ENCODE results near the gene FAM89B.

GRCh38 chr11:65559951-65560537, 12.3 kb upstream of the FAM89B start:
- no peak for TF ChIP-seq EP300 (IDR thresholded peaks at IDR 0.05)
- TF ChIP-seq POLR2AphosphoS5 (IDR thresholded peaks at IDR 0.05), result no peak
- TF ChIP-seq CTCF (IDR thresholded peaks at IDR 0.05), result no peak
